IMR-90 (cell line): ENCODE results near the gene DNAH9. TPM values are rescaled to one million over a fixed set of nuclear protein-coding genes. Genes with fewer than 3 reads are reported as not detected.

Experiments
- ATAC-seq: fragments of 200-7000 bp; cut with Tn5 transposase; 2 replicates; pipeline ENCODE4 v1.9.1; 2020; ENCODE audit warnings: low read depth, mild to moderate bottlenecking, moderate library complexity
- BruUV-seq: library from RNA; stranded (reverse); fragments of 400-500 nt; replicated peaks from 2 replicates; lab custom pipeline; 2021; lab: Mats Ljungman, UMichigan
- CTCF ChIA-PET: fragments of 300-600 bp; formaldehyde crosslinking; extraction: SDS; loops from one replicate; lab custom pipeline; 2021; ENCODE audit warnings: antibody characterized with exemption; lab: Yijun Ruan, JAX
- POLR2A ChIA-PET: fragments of 300-600 bp; sonication (Branson Sonifier 250); formaldehyde crosslinking; loops from one replicate; lab custom pipeline; 2022; ENCODE audit warnings: antibody characterized with exemption; ENCODE audit not compliant: unreplicated experiment; lab: Charles Lee
- DNase-seq: peaks from one replicate; pipeline ENCODE4 v3.0.0; 2013
- H2AFZ ChIP-seq: replicated peaks from 2 replicates; pipeline ENCODE3; 2013; ENCODE audit warnings: low read length, mild to moderate bottlenecking; ENCODE audit not compliant: poor library complexity
- H2AK5ac ChIP-seq: 2 replicates; pipeline ENCODE4 v1.6.1; 2013; ENCODE audit warnings: low read depth, low read length, inconsistent platforms
- H2AK9ac ChIP-seq: replicated peaks from 2 replicates; pipeline ENCODE3; 2013; ENCODE audit warnings: mild to moderate bottlenecking, low read depth, low read length, moderate library complexity; ENCODE audit not compliant: poor library complexity
- H2BK120ac ChIP-seq: 2 replicates; pipeline ENCODE4 v1.6.1; 2013; ENCODE audit warnings: low read depth, low read length, inconsistent platforms
- H2BK15ac ChIP-seq: 3 replicates; pipeline ENCODE4 v1.6.1; 2013; ENCODE audit warnings: low read depth, low read length, inconsistent platforms
- H2BK20ac ChIP-seq: 2 replicates; pipeline ENCODE4 v1.6.1; 2013; ENCODE audit warnings: low read depth, mild to moderate bottlenecking, inconsistent platforms, low read length, moderate library complexity
- H2BK5ac ChIP-seq: 2 replicates; pipeline ENCODE4 v1.6.1; 2013; ENCODE audit warnings: mild to moderate bottlenecking, low read depth, low read length, inconsistent platforms; ENCODE audit not compliant: poor library complexity, severe bottlenecking
- H3K14ac ChIP-seq: replicated peaks from 2 replicates; pipeline ENCODE4 v1.6.1; 2013; ENCODE audit warnings: low read depth, low read length, inconsistent platforms
- H3K18ac ChIP-seq: 2 replicates; pipeline ENCODE4 v1.6.1; 2013; ENCODE audit warnings: low read depth, low read length, control low read depth
- H3K23ac ChIP-seq: 2 replicates; pipeline ENCODE4 v1.6.1; 2013; ENCODE audit warnings: low read depth, low read length, inconsistent platforms
- H3K27ac ChIP-seq: 2 replicates; pipeline ENCODE4 v1.5.1; 2013; ENCODE audit warnings: mild to moderate bottlenecking, control low read depth, low read length; ENCODE audit not compliant: insufficient read depth
- H3K27me3 ChIP-seq: 2 replicates; pipeline ENCODE4 v1.6.1; 2013; ENCODE audit warnings: low read length; ENCODE audit not compliant: control insufficient read depth, insufficient read depth
- H3K36me3 ChIP-seq: 2 replicates; pipeline ENCODE4 v1.6.1; 2013; ENCODE audit warnings: low read length, mixed read lengths; ENCODE audit not compliant: control insufficient read depth, insufficient read depth
- H3K4ac ChIP-seq: 2 replicates; pipeline ENCODE4 v1.6.1; 2013; ENCODE audit warnings: low read depth, low read length, inconsistent platforms
- H3K4me1 ChIP-seq: 2 replicates; pipeline ENCODE4 v1.6.1; 2013; ENCODE audit warnings: low read length, mixed read lengths; ENCODE audit not compliant: control insufficient read depth, insufficient read depth
- H3K4me2 ChIP-seq: 2 replicates; pipeline ENCODE4 v1.6.1; 2013; ENCODE audit warnings: low read depth, mild to moderate bottlenecking, control low read depth, low read length, moderate library complexity
- H3K4me3 ChIP-seq: 2 replicates; pipeline ENCODE4 v1.5.1; 2013; ENCODE audit warnings: low read depth, mild to moderate bottlenecking, control low read depth, low read length, moderate library complexity; ENCODE audit not compliant: insufficient read depth
- H3K56ac ChIP-seq: 2 replicates; pipeline ENCODE4 v1.6.1; 2013; ENCODE audit warnings: low read length, inconsistent platforms; ENCODE audit not compliant: insufficient read depth; ENCODE audit errors: extremely low read depth
- H3K79me1 ChIP-seq, 2 experiments: 2 replicates each; pipeline ENCODE4 v1.6.1; 2013; ENCODE audit warnings: low read length in 2 of 2, inconsistent platforms in 1 of 2, low read depth in 1 of 2
- H3K9ac ChIP-seq: 2 replicates; pipeline ENCODE4 v1.6.1; 2013; ENCODE audit warnings: low read depth, low read length, control low read depth
- H3K9me1 ChIP-seq: 2 replicates; pipeline ENCODE4 v1.6.1; 2013; ENCODE audit warnings: low read length, inconsistent platforms; ENCODE audit not compliant: insufficient read depth
- H3K9me3 ChIP-seq: 2 replicates; pipeline ENCODE4 v1.6.1; 2013; ENCODE audit warnings: low read length; ENCODE audit not compliant: control insufficient read depth, insufficient read depth
- H4K20me1 ChIP-seq: 2 replicates; pipeline ENCODE4 v1.6.1; 2013; ENCODE audit warnings: low read length, inconsistent platforms; ENCODE audit not compliant: insufficient read depth
- H4K5ac ChIP-seq: 2 replicates; pipeline ENCODE4 v1.6.1; 2013; ENCODE audit warnings: mild to moderate bottlenecking, low read depth, low read length, control low read depth
- H4K8ac ChIP-seq, 2 experiments: 2 replicates each; pipeline ENCODE4 v1.6.1; 2013; ENCODE audit warnings: low read depth in 2 of 2, low read length in 2 of 2, control low read depth in 1 of 2, inconsistent platforms in 1 of 2
- H4K91ac ChIP-seq: 2 replicates; pipeline ENCODE4 v1.6.1; 2013; ENCODE audit warnings: low read depth, low read length, inconsistent platforms; ENCODE audit not compliant: insufficient read depth
- MAFK ChIP-seq: IDR thresholded peaks from 2 replicates; pipeline ENCODE4 v1.6.1; 2012; ENCODE audit warnings: low read depth, low read length, improper control_type of control experiment
- MAZ ChIP-seq: IDR thresholded peaks from 2 replicates; pipeline ENCODE4 v1.6.1; 2012; ENCODE audit warnings: low read depth, mild to moderate bottlenecking, low read length, improper control_type of control experiment, moderate library complexity, borderline replicate concordance
- RFX5 ChIP-seq: IDR thresholded peaks from 2 replicates; pipeline ENCODE4 v1.8.0; 2012; ENCODE audit warnings: low read depth, mild to moderate bottlenecking, low read length, moderate library complexity
- USF2 ChIP-seq: fragments of 150-350 bp; IDR thresholded peaks from 2 replicates; pipeline ENCODE4 v1.6.1; 2017; ENCODE audit warnings: mild to moderate bottlenecking, antibody characterized with exemption, low read length, low read depth
- WGBS, 2 experiments: methylation state at CpG; one replicate each; pipeline versions ENCODE4 v1.1.5 to v1.1.7; 2013; ENCODE audit warnings: missing lambda C conversion rate in 2 of 2; ENCODE audit not compliant: insufficient read length in 1 of 2; ENCODE audit errors: extremely low coverage in 2 of 2; 5-methylcytosine and 5-hydroxymethylcytosine counted together
- dilution Hi-C: fragments of 300-500 bp; cut with HindIII; formaldehyde crosslinking; loops from one replicate; pipeline ENCODE4 v1.14.3; 2018; ENCODE audit warnings: low sequenced_read_pairs; ENCODE audit not compliant: unreplicated experiment
- in situ Hi-C: fragments of 300-500 bp; cut with MboI; formaldehyde crosslinking; loops from 3 replicates; pipeline ENCODE4 v1.14.3; 2019; ENCODE audit warnings: low sequenced_read_pairs, inconsistent platforms, mixed read lengths
- intact Hi-C: fragments of 100-400 bp; cut with micrococcal nuclease; formaldehyde crosslinking; loops from 2 replicates; pipeline ENCODE4 v1.10.0; 2022
- polyA plus RNA-seq, 3 experiments: library from polyadenylated mRNA; depleted of rRNA; stranded (reverse); fragments of >200 nt; gene quantifications; 2 replicates each; pipeline ENCODE4 v1.2.3, GENCODE V29; 2012; ENCODE audit warnings: low replicate concordance in 1 of 3
- total RNA-seq: library from RNA; depleted of rRNA; stranded (reverse); fragments of >200 nt; gene quantifications from 2 replicates; pipeline ENCODE4 v1.2.3, GENCODE V29; 2012

The DNAH9 gene
- total and polyA plus RNA-seq, 2 of the 4 experiments (the other 2 are of a cell fraction) = not detected

DNA sequence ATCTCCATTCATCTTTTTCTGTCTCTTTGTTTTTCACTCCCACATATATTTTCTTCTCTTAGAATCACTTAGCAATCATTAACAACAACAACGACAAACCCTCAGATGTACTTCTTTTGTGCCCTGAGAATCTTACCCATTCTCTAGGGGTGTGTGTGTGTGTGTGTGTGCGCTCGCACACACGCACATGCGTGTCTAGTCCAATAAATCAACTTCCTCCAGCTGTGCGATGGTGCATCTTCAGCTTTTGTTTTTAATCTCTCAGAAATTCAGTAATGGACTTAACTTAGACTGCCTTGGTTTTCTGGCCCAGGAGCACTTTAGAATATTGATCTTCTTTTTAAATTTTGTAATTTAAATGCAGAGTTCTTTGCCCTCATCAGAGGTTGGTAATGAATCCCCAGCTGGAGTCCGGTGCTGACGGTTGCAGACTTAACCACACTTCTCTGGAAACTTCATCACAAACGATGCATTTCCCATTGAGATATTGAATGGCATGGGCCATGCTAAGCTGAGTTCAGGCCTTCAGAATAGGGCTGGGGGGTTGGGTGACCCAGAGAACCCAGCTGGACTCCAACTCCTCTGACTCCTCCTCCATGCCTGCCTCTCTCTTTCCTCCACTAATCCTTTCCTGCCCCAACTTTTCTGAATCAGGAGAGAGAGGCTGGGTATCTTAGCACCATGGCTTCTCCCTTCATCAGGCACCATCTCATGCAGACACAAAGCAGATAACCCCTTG, 205.1 kb downstream of the DNAH9 start:
- H3K9ac ChIP-seq = no peak overlapping the region
- in situ Hi-C loops (no loop called here), dilution Hi-C loops (no loop called here), intact Hi-C loops (no loop called here)
- H3K27me3 ChIP-seq = no peaks in the 10 kb centered on the region
- H2BK120ac ChIP-seq = no peak overlapping the region
- no peaks in the 10 kb centered on the region for H3K4me1 ChIP-seq
- H4K8ac ChIP-seq = no peak overlapping the region
- H3K9me3 ChIP-seq = peaks cover 25% of the 10 kb centered on the region
- H3K9me1 ChIP-seq = no peaks in the 10 kb centered on the region
- no peak overlapping the region for H3K4me3 ChIP-seq
- ChIA-PET CTCF (no interaction called here), POLR2A (interaction anchor here (0.7 kb wide), 1 partner anchor 10 kb away, joined by 4 read pairs; no protein-coding TSS in a partner anchor)
- no peak overlapping the region for H4K5ac ChIP-seq
- H2BK5ac ChIP-seq = no peak overlapping the region
- no TSS peak for BruUV-seq
- no peak overlapping the region for H3K4ac ChIP-seq
- H3K4me2 ChIP-seq = no peak overlapping the region
- H3K23ac ChIP-seq = no peak overlapping the region
- no peak for ATAC-seq
- WGBS, 2 experiments = no CpG with 5 or more reads among the region's 9 CpGs
- H3K36me3 ChIP-seq = no peaks in the 10 kb centered on the region
- H4K20me1 ChIP-seq = no peaks in the 10 kb centered on the region
- no peak overlapping the region for H2BK20ac ChIP-seq
- H3K27ac ChIP-seq = no peak overlapping the region
- no peak overlapping the region for H2AK5ac ChIP-seq
- H3K18ac ChIP-seq = no peak overlapping the region
- H3K56ac ChIP-seq = no peak overlapping the region
- H4K91ac ChIP-seq = no peak overlapping the region
- no peak overlapping the region for H2BK15ac ChIP-seq
- no peak overlapping the region for H3K14ac ChIP-seq
- DNase-seq = no peak
- TF ChIP-seq MAFK = no peak
- TF ChIP-seq RFX5 = no peak
- no peak for TF ChIP-seq MAZ
- TF ChIP-seq USF2 = no peak
- H2AK9ac ChIP-seq = no peak overlapping the region
- no peaks in the 10 kb centered on the region for H3K79me1 ChIP-seq
- no peak overlapping the region for H2AFZ ChIP-seq
